Liver (tissue), 9 donors: ENCODE measurements around the gene PDLIM5. TPM values are rescaled to one million over a fixed set of nuclear protein-coding genes. Genes with fewer than 3 reads are reported as not detected.

Source experiments
- DNase-seq: peaks from one replicate; pipeline ENCODE4 v3.0.0-alpha.2; 2017; ENCODE audit warnings: low spot score
- H3K27ac ChIP-seq, 2 donors: one replicate each; pipeline ENCODE4 v1.7.0; 2013; ENCODE audit warnings: inconsistent platforms in 2 of 2, low read length in 2 of 2, control low read depth in 1 of 2, low read depth in 1 of 2, mild to moderate bottlenecking in 1 of 2
- H3K27me3 ChIP-seq, 4 donors: one replicate each; pipeline versions ENCODE4 v1.6.1 to v1.7.0; 2013; ENCODE audit warnings: low read length in 3 of 4, inconsistent platforms in 1 of 4, mild to moderate bottlenecking in 1 of 4, moderate library complexity in 1 of 4; ENCODE audit not compliant: control insufficient read depth in 4 of 4, insufficient read depth in 4 of 4
- H3K36me3 ChIP-seq, 4 donors: one replicate each; pipeline versions ENCODE4 v1.6.1 to v1.7.0; 2013; ENCODE audit warnings: low read length in 3 of 4, mild to moderate bottlenecking in 3 of 4, low read depth in 1 of 4, moderate library complexity in 1 of 4; ENCODE audit not compliant: control insufficient read depth in 4 of 4, insufficient read depth in 3 of 4
- H3K4me1 ChIP-seq, 4 donors: one replicate each; pipeline versions ENCODE4 v1.6.1 to v1.7.0; 2013; ENCODE audit warnings: low read length in 3 of 4, mild to moderate bottlenecking in 3 of 4, moderate library complexity in 1 of 4; ENCODE audit not compliant: control insufficient read depth in 4 of 4, insufficient read depth in 4 of 4
- H3K4me3 ChIP-seq, 3 donors: one replicate each; pipeline versions ENCODE4 v1.6.1 to v1.7.0; 2013; ENCODE audit warnings: low read length in 3 of 3, control low read depth in 1 of 3, low read depth in 1 of 3, mild to moderate bottlenecking in 1 of 3
- H3K9ac ChIP-seq, 2 donors: one replicate each; pipeline ENCODE4 v1.7.0; 2013; ENCODE audit warnings: low read length in 2 of 2, mild to moderate bottlenecking in 2 of 2, moderate library complexity in 2 of 2, control low read depth in 1 of 2, low read depth in 1 of 2
- H3K9me3 ChIP-seq, 4 donors: one replicate each; pipeline versions ENCODE4 v1.6.1 to v1.7.0; 2013; ENCODE audit warnings: low read length in 3 of 4; ENCODE audit not compliant: control insufficient read depth in 4 of 4
- ATF3 ChIP-seq: IDR thresholded peaks from 2 replicates; pipeline ENCODE4 v1.6.1; 2016; ENCODE audit warnings: antibody characterized with exemption
- CTCF ChIP-seq: fragments of 150-350 bp; IDR thresholded peaks from 2 replicates; pipeline ENCODE4 v1.5.1; 2017; ENCODE audit warnings: improper control_type of control experiment, low read depth, low read length; ENCODE audit not compliant: missing input control
- EGR1 ChIP-seq, 2 donors: IDR thresholded peaks; 2 replicates each; pipeline ENCODE4 v1.6.1; 2016 to 2018; ENCODE audit warnings: antibody characterized with exemption in 2 of 2, low read depth in 2 of 2
- FOXA1 ChIP-seq: IDR thresholded peaks from 2 replicates; pipeline ENCODE4 v1.6.1; 2016; ENCODE audit warnings: antibody characterized with exemption
- FOXA2 ChIP-seq: IDR thresholded peaks from 2 replicates; pipeline ENCODE4 v1.6.1; 2016; ENCODE audit warnings: antibody characterized with exemption
- GABPA ChIP-seq, 2 donors: IDR thresholded peaks in 1 of 2; conservative IDR thresholded peaks in 1 of 2; 2 replicates each; pipeline ENCODE4 v1.6.1; 2016; ENCODE audit warnings: antibody characterized with exemption in 2 of 2, mild to moderate bottlenecking in 1 of 2, moderate library complexity in 1 of 2
- HNF4A ChIP-seq, 2 donors: conservative IDR thresholded peaks; 2 replicates each; pipeline ENCODE4 v1.6.1; 2016; ENCODE audit warnings: antibody characterized with exemption in 2 of 2, mild to moderate bottlenecking in 2 of 2
- HNF4G ChIP-seq: IDR thresholded peaks from 2 replicates; pipeline ENCODE4 v1.6.1; 2016; ENCODE audit warnings: antibody characterized with exemption
- JUND ChIP-seq, 2 donors: IDR thresholded peaks; 2 replicates each; pipeline ENCODE4 v1.6.1; 2016; ENCODE audit warnings: antibody characterized with exemption in 2 of 2
- MAX ChIP-seq: IDR thresholded peaks from 2 replicates; pipeline ENCODE4 v1.6.1; 2016; ENCODE audit warnings: antibody characterized with exemption
- NR2F2 ChIP-seq: IDR thresholded peaks from 2 replicates; pipeline ENCODE4 v1.6.1; 2016; ENCODE audit warnings: antibody characterized with exemption
- RAD21 ChIP-seq, 2 donors: IDR thresholded peaks; 2 replicates each; pipeline ENCODE4 v1.6.1; 2016; ENCODE audit warnings: antibody characterized with exemption in 2 of 2, mild to moderate bottlenecking in 2 of 2
- REST ChIP-seq: IDR thresholded peaks from 2 replicates; pipeline ENCODE4 v1.6.1; 2016; ENCODE audit warnings: antibody characterized with exemption, mild to moderate bottlenecking
- RXRA ChIP-seq, 2 donors: IDR thresholded peaks; 2 replicates each; pipeline ENCODE4 v1.6.1; 2017 to 2018; ENCODE audit warnings: antibody characterized with exemption in 2 of 2, mild to moderate bottlenecking in 1 of 2
- SP1 ChIP-seq: IDR thresholded peaks from 2 replicates; pipeline ENCODE4 v1.6.1; 2018; ENCODE audit warnings: antibody characterized with exemption, mild to moderate bottlenecking
- TAF1 ChIP-seq: conservative IDR thresholded peaks from 2 replicates; pipeline ENCODE4 v1.6.1; 2016; ENCODE audit warnings: antibody characterized with exemption, mild to moderate bottlenecking
- YY1 ChIP-seq: IDR thresholded peaks from 2 replicates; pipeline ENCODE4 v1.6.1; 2016; ENCODE audit warnings: antibody characterized with exemption, mild to moderate bottlenecking
- ZBTB33 ChIP-seq: IDR thresholded peaks from 2 replicates; pipeline ENCODE4 v1.6.1; 2016; ENCODE audit warnings: antibody characterized with exemption
- WGBS: extraction: QIAGEN DNeasy Blood & Tissue Kit; methylation state at CpG from one replicate; pipeline ENCODE4 v1.1.7; 2013; 5-methylcytosine and 5-hydroxymethylcytosine counted together
- polyA plus RNA-seq, 2 donors: library from polyadenylated mRNA; stranded (reverse) in 1 of 2; unstranded in 1 of 2; fragments of 200-250 nt in 1 of 2; fragments of >200 nt in 1 of 2; fragmentation: Nextera tagmentation in 1 of 2; extraction: Ambion mirVana in 1 of 2; gene quantifications; one replicate each; pipeline versions ENCODE4 v1.2.1 to v1.2.3, GENCODE V29; 2013 to 2015
- total RNA-seq, 2 donors: library from RNA; depleted of rRNA; stranded (reverse); fragments of >200 nt; gene quantifications; one replicate each; pipeline ENCODE4 v1.2.3, GENCODE V29; 2014
- donor health status: healthy.
- donor health status: healthy.
- donor health status: healthy.
- donor health status: healthy.
- donor health status: healthy.

PDLIM5 gene
- total and polyA plus RNA-seq, 4 donors = 19.1 to 114 (median 67.8) TPM

- peak overlapping the region; percentile 99 for H3K9ac ChIP-seq
- H3K27me3 ChIP-seq = no peaks in the 10 kb centered on the region
- H3K4me1 ChIP-seq = peaks cover 4 to 53% (median 29%) of the 10 kb centered on the region in 4 donors
- H3K9me3 ChIP-seq = no peaks in the 10 kb centered on the region
- peak overlapping the region; percentile 87 to 96 for H3K27ac ChIP-seq
- 19% methylated on average over 2 of the region's 2 CpGs for WGBS
- TF ChIP-seq EGR1 (IDR thresholded peaks at IDR 0.05; ENCODE audit: low read depth in 2 of 2) (no peak), ZBTB33 (no peak), CTCF (no peak), REST (no peak), NR2F2 (no peak), HNF4A (conservative IDR thresholded peaks at IDR 0.05) (no peak), ATF3 (no peak), FOXA2 (no peak), YY1 (no peak), FOXA1 (no peak), RXRA (IDR thresholded peaks at IDR 0.05) (no peak), MAX (no peak), SP1 (no peak)
- DNase-seq = no peak
- H3K4me3 ChIP-seq = peak overlapping the region; percentile 30 to 68 (median 32)
- H3K36me3 ChIP-seq = peaks cover 0 to 9% (median 1%) of the 10 kb centered on the region in 4 donors
Measured at GRCh38 chr4:94454405-94454804, 2.7 kb downstream of the PDLIM5 start.

GRCh38 chr4:94455081-94455480, 3.3 kb downstream of the PDLIM5 start:
- no peaks in the 10 kb centered on the region for H3K27me3 ChIP-seq
- 21% methylated on average over 3 of the region's 3 CpGs for WGBS
- no peaks in the 10 kb centered on the region for H3K9me3 ChIP-seq
- peak overlapping the region; percentile 87 to 96 for H3K27ac ChIP-seq
- H3K9ac ChIP-seq = peak overlapping the region in 1 of 2 donors; percentile 19
- H3K4me1 ChIP-seq = peaks cover 4 to 57% (median 33%) of the 10 kb centered on the region in 4 donors
- no peak for DNase-seq
- H3K36me3 ChIP-seq = peaks cover 0 to 9% (median 1%) of the 10 kb centered on the region in 4 donors
- H3K4me3 ChIP-seq = peak overlapping the region in 1 of 3 donors; percentile 68
- TF ChIP-seq RXRA (IDR thresholded peaks at IDR 0.05) (peak; percentile 51 to 68), GABPA (IDR thresholded peaks at IDR 0.05 in 1 of 2, conservative IDR thresholded peaks at IDR 0.05 in 1 of 2) (no peak), HNF4G (peak; percentile 82), YY1 (peak; percentile 51), ZBTB33 (no peak), RAD21 (IDR thresholded peaks at IDR 0.05) (peak; percentile 38 to 61), FOXA1 (no peak), EGR1 (IDR thresholded peaks at IDR 0.05; ENCODE audit: low read depth in 2 of 2) (no peak), FOXA2 (peak; percentile 50), CTCF (no peak), HNF4A (conservative IDR thresholded peaks at IDR 0.05) (peak; percentile 88 to 91), JUND (IDR thresholded peaks at IDR 0.05) (peak; percentile 58 to 66), NR2F2 (no peak), TAF1 (peak; percentile 43), SP1 (peak; percentile 67), MAX (no peak)
